Kasumi-1 (cell line): ENCODE measurements around the gene SLAMF8.

Experiments used
- DNase-seq, 2 experiments: peaks; one replicate each; lab custom pipeline; 2025; lab: John Stamatoyannopoulos, UW

Gene SLAMF8

DNA sequence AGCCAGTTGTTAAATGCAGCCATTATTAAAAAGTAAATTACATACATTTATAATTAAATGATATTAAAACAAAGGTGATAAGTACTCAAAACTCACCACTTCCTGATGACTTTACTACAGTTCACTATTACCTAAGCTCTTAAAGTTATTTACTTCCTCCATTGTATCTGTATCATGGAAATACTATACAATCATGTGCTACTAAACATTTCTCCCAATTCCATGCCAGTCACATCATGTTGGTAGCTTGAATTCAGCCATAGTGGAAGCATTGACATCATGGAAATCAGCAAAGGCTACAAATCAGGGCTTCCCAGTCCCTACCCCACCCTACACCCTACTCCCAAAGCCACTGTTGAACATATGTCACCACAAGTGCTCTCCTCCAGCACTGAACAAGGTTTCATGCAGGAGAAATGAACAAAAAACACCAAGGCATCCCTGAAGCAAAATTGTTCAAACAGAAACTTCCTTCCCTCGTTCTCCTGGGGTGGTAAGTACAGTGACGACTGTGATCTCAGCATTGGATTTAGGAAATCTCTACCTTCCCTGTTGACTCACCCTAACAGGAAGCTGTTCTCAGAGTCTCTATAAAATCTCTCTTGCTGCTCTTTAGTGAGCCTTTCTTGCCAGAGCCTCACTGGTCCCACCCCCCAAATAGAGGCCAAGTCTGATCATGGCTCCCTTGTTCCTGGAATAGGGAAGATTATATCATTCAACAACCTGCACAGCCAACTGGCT is 23.1 kb downstream of the SLAMF8 start:
- DNase-seq: no peak

DNA sequence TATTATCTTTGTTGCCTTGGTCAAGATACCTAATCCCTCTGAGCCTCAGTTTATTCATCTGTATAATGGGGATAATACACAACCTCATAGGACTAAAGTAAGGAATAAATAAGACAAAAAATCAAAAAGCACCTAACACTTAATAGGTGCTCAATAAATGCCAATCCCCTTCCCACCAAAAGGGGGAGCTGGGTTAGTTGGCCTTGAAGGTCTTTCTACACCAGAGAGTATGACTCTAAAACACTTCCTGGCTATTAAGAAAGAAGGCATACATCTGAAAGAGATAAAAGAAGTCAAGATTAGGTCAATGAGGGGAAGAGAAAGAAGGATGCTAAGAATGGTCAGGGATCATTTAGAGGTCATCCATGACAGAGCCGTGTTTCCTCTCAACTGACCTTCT is 24.7 kb downstream of the SLAMF8 start:
- DNase-seq: no peak

DNA sequence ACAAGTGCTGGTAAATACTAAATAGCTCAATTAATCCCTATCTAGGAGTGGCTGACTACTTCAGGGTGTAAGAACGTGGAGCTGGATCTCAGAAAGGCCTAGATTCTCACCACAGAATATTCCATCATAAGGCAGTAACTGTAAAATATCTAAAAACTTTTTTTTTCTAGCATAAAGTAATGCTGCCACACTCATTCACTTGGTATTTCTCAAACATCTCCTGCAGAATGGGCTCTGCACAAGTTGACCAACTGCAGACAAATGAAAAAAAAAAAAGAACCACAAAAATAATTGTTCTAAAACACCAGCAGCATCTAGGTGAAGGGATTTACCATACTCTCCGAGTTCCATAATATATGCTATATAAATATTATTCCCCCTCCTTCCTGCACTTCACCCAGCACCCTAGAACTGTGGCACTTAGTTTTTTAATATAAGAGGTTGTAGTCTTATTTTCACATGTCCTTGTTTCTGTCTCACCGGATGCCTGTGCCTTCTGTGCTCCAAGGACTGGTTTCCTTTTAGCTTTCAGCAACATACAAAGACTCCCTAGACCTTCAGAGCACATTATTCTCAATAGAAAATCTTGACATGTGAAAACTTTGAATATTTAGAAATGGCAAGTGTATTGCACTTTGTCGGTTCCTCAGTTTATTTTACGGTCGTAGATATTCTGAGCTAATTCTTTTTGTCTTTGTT is 26.9 kb downstream of the SLAMF8 start:
- DNase-seq: peak in 1 of 2 experiments; percentile 1

DNA sequence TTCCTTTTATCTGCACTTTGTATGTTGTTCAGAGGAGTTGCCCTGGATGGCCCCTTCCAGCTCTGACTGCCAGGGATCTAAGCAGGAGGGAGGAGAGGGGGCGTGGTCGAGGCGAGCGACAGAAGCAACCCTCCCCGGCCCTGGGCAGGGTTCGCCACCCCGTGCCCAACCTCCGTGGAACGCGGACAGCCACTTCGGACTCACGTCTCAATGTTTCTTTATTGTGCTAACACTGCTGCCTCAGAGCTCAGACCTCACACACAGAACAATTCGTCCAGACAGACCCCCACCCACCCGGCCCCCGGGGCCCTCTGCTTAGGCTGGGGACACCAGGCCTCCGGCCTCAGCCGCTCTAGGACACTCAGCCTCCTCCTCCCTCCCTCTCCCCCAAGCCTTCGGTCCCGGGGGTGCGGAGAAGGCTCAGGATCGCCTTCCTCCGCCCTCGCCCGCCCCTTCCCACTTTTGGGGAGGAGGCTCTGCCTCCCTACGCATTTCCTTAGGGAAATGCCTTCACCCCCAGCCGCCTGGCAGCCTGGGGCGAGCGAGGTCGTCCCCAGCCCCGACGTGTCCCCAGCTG is 27.5 kb downstream of the SLAMF8 start:
- no peak for DNase-seq

DNA sequence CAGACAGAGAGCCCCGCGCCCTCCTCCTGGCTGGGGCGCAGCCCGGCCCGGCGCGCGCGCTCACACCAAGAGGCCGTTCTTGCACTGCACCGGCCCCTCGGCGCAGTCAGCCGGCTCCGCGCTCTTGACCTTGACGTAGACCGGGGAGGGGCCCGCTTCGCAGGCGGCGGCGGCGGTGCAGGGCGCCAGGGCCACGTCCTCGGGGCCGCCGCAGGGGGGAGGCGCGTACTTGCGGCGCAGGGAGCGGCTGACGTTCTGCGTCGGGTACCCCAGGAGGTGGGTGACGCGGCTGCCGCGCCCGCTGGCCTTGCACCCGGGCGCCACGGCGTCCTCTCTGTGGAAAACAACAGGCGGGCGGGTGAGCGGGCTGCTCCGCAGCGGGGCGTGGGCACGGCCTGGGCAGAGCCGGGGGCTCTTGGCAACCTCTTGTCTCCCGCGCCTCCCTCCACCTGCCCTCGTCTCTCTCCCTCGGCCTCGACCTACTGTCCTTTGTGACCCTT is 28.1 kb downstream of the SLAMF8 start:
- peak; percentile 17 to 32 for DNase-seq

DNA sequence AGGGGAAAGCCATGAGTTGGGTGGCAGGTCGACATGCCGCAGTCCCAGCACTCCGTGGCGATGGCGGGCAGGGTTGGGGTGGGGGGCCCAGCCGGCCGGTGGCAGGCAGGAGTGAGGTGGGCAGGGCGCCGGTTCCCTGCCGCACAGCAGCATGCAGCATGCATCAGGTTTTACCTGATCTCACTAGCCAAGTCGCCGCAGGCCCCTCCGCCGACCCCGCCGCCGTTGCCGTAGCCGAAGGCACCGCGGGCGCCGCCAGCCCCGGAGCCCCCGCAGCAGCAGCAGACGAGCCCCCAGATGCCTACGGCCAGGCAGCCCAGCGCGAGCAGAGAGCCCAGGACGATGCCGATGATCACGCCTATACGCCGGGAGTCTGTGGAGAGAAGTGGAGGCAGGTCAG is 29.0 kb downstream of the SLAMF8 start:
- no peak for DNase-seq

DNA sequence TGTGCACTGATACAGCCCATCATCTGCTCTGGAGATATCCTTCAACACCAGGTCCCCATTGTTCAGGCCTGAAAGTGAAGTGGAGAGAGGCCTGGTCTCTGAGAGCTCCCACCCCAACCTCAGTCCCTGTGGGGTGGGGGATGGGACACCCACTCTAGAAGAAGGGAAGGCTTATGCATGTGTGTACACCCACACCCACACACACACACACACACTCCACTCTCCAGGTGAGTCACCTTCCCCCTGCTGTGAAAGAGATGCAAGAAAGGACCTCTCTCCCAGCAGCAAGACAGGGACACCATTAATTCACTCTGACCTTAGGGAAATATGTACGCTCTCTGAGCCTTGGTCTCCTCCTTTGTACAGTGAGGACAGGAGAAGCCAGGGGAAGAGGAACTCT is 29.9 kb downstream of the SLAMF8 start:
- DNase-seq: no peak

DNA sequence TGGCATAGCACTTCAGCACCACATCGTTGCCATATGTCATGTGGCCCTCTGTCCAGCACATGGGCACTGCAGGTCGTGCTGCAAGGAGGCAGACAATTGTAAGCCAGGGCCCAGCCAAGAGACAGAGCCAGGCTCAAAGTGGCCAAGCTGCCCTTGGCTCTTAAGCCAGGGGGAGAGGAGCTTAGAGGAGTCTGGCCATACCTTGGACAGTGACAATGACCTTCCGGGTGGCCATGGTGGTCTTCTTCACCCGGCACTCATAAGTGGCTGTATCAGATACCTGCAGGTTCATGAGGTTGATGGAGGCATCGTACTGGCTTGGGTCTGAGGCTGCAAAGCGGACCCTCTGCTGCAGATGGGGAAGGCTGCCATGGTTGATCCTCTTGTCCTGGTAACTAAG is 31.2 kb downstream of the SLAMF8 start:
- DNase-seq: no peak

DNA sequence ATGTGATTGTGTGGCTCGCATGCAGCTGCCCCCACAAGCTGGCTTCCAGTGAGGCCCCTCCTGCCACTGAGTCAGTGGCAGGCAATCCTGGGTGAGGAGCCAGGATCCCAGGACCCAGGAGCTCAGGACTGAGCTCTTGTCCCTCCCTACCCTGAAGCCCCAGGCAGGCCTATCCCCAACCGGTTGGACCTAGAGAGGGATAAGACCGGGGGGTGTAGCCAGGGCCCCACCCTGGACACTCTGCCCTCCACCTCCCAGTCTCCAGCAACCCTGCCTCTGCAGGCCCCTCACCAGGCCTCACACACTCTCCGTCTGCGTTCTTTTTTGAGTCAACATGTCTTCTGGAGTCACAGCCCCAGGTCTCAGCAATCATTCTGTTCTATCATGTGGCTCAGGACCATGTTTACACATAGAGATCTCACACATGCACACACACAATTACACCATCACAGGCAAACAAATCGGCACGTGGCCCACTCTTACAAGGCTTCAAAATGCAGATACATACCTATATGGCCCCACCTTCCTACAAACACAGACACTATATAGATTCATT is 33.2 kb downstream of the SLAMF8 start:
- DNase-seq: no peak

DNA sequence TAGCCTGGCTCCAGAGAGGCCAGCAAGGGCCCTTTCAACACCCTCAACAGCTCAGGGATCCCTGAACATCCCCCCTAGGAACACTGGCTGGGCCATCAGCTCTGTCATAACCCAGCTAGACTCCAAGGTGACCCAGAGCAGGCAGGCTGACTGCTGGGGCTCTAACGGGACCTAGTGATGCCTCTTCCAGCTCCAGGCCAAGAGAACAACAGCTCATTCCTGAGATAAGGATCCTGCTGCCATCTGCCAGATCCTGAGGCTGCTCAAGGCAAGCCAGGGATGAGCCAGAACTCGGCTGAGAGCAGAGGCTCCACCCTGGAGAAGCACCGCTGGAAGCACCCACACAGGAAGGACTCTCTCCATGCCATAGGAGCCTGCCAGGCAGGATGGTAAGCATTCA is 33.8 kb downstream of the SLAMF8 start:
- DNase-seq: no peak

DNA sequence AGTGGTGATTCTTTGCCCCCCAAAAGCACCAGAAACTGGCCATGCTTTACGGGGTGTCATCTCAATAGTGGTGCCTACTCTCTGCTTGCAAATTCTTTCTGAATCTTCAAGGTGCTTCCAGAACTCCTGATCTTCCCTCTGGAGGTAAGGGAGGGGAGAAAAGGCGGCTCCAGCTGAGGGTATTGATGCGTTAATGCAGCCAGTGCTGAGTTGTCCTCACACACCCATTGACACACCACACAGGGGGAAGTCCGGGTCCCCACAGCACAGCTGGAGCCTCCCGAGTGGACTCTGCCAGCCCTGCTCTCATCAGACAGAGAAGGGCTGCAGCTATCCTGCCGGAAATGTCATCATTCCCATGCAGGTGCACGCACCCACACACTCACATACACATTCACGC is 34.5 kb downstream of the SLAMF8 start:
- DNase-seq: no peak

DNA sequence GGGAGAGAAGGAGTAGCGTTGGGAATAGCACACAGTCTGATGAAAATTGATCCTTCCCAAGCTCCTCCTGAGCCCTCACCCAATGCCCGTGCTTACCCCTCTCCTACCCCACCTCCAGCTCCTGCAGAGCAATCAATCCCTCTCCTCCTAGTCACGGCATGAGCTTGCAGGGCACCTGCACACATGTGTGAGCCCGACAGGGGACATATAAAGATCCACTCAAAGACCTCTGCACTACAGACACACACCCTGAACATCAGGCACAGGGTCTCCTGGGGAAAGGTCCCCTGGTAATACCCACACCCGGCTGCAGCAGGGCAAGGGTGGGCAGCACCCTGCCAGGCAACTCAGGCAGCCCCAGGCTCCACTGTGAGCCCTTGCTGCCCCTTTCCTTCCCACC is 35.4 kb downstream of the SLAMF8 start:
- DNase-seq: no peak

DNA sequence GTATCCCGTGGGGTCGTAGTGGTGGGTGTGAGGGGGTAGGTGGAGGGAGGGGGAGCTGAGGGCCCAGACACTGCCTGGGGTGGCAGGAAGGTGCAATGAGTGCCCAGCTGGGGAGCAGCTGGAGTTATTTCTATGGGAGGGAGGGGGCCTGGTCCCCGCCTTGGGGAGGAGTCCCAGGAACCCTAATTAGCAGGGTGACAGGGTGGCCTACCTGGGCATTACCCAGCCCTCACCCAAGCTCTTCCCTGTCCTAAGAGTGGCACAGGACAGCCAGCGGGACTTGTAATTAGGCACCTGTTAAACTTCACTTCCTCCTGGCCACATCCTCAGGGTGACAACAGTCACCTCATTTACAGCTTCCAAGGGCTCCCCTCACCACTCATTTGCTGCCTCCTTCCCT is 35.9 kb downstream of the SLAMF8 start, which contains the start of gene VSIG8:
TSS of gene VSIG8 (minus strand) at position 101 of the 400 bp plus-strand sequence. CDS start 136 bp downstream, outside the sequence.
- DNase-seq: no peak

DNA sequence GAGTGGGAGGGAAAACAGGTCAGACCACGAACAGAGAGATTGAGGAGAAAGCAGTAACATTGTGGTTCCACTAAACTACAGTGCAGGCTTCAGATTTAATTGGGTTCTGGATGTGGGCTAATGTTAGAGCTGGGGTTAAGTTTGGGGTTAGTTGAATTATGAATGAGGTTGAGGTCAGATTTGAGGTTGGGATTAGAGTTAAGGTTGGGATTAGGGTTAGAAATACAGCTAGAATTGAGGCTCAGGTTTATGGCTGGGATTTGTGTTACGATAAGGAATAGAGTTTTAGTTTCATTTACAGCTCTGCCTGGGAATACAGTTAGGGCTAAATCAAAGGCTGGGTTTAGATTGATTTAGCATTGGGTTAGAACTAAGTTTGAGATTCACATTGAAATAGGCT is 37.6 kb downstream of the SLAMF8 start:
- DNase-seq: no peak

DNA sequence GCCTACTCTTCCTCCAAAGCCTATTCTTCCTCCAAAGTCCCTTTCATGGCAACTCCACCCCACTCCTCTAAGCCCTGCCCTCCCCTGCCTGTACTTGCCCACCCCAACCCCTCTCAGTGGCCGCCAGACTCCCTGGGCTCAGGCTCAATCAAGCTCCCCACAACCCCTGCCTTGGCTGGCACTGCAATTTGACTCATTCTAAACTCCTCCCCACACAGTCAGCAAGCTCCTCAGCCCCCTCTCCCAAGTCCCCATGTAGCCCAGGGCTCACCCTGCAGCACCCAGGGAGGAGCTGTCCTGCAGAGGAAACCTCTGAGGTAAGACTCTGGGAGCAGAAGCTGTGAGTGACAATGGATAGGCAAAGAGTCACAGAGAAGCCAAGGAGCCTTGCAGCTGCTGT is 39.4 kb downstream of the SLAMF8 start:
- no peak for DNase-seq

DNA sequence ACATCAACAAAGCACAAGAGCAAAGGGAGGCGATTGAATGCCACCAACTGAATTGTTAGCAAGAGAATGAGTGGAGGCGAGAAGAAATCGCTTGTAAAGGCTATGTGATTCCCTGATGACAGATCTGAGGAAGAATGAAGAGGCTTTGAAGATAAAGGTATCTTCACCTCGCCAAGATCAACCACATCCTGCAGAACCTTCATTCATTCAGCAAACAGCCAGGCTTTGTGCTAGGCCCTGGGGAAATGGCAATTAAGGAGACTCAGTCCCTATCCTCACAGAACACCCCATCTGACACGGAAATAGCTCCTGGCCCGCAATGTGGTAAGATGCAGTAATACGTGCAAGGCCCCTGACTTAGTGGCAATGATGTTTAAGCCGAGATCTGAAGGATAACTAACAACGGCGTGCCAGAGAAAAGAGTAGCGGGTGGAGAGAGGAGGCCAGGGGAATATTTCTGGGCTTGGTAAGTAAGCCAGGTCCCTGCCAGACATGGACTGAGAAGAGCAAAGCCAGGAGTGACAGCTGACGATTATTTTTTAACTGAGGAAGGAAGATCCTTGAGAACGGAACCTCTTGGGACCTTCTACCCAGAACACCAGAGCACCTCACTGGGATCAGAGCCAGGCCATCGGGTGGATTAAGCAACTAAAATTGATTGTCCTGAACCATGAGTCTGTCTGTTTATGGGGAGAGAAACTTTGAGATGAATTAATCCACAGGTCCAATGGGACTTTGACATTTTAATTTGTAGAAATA is 40.4 kb downstream of the SLAMF8 start:
- DNase-seq: no peak

DNA sequence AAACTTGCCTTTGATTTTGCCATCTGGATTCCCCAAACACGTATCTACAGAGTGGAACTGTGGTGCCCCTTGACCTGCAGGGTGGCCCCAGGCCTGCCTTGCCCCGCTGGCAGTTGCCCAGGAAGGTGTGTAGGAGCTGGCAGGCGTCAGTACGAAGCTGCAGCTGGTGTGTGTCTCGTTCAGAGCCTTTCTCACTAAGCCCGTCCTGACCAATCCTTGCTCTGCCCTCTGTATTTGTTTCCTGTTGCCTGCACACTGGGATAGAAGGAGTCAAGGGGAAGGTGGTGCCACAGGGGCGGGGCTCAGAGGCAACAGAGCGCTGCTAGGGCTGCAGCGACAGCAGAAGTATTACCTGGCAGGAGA is 41.0 kb downstream of the SLAMF8 start:
- DNase-seq: no peak

DNA sequence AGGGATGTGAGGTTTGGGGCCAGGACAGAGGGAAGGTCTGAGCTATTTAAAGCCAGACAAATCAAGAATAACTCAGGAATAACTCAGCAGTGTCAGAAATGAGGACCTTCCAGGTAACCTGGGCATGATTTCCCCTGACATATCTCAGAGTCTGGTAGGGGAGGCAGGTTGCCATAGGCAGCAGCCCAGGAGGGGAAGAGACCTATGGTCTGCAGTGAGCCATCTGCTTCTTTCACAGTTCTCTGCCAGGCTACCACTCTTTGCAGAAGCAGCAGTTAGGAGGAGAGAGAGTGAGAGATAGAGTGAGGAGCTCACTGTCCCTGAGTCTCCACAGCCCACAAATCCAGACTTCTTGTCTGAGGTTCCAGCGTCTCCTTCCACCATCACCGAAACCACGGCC is 42.1 kb downstream of the SLAMF8 start:
- no peak for DNase-seq

DNA sequence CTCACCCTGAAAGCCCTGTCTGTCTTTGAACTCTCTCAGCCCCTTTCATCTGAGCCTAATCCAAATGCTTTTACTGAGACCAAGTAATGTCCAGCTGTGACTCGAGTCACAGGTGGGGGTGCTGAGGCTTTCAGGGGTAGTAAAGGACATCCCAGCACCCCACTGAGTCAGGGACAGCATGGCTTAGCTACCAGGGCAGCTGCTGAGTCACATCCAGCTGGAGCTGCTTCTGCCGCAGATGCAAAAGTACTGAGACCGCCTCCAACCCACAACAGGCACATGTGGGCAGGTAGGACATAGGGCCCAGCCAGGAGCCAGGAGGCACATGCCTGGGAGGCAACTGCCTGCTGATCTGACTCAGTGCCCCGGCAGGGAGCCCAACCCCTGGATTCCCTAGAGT is 42.5 kb downstream of the SLAMF8 start:
- no peak for DNase-seq

DNA sequence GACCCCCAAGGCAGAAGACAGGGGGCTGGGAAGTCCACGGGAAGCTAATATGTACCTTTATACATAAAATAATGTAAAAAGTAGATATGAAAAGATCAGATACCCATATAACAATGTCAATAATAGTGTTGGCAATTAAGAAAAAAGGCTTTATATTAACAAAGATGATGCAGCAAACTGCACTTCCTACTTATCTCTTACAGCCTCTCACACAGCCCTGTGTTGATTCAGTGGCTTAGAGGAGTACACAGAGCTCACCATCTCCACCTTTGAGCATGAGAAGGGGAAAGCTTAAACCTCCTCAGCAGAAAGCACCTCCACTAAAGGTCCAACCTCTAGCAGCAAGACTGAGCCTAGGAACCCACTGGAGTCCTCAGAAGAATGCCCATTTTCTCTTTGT is 42.9 kb downstream of the SLAMF8 start:
- no peak for DNase-seq

DNA sequence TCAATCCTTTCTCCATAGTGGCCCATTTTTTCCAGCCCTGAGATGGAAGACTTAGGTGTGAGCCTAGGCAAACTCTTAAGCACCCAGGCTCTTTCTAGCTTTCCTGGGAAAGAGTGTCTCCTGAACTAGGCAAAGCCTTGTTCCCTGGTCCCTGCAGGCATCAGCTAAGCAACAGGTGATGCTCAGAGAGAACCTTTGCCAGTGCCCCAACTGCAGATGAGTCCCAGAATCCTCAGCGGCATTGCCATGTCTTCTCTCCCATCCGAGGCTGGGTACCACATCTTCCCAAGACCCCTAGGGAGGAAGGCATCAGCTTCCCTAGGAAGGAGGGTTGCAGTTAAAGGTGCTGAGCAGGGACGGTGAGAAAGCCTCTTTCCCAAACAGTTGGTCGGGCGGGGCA is 44.0 kb downstream of the SLAMF8 start:
- no peak for DNase-seq

DNA sequence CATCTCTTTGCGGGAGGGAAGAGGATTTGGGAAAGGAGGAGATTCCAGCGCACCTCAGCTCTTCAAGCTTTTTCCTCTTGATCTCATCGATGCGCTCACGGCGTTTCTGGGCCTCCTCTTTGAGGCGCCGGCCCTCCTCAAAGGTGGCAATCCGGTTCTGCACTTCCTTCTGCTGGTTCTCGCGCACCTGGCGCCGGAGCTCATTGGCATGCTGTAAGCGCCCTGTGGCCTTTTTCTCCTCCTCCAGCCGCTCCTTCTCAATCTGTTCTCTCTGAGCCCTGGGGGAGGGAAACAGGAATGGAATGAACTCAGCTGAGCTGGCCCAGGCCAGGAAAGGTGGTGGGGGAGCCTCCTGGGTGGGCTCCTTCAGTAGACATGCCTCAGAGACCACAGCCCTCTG is 46.2 kb downstream of the SLAMF8 start:
- no peak for DNase-seq
